H1 (cell line): Measurements from ENCODE around the gene NRP2. TPM values are rescaled to one million over a fixed set of nuclear protein-coding genes. Genes with fewer than 3 reads are reported as not detected.

ENCODE experiments used
- CHD1 ChIP-seq: IDR thresholded peaks from 2 replicates; pipeline ENCODE4 v1.6.1; 2012; ENCODE audit warnings: low read depth, low read length, improper control_type of control experiment
- CHD7 ChIP-seq: fragments of 300-600 bp; sonication (generic); IDR thresholded peaks from 2 replicates; pipeline ENCODE4 v1.7.1; 2012; ENCODE audit warnings: low read length, moderate library complexity, mild to moderate bottlenecking, inconsistent platforms; ENCODE audit not compliant: insufficient replicate concordance
- EZH2 ChIP-seq: fragments of 200-600 bp; sonication (generic); IDR thresholded peaks from 2 replicates; pipeline ENCODE4 v1.7.1; 2012; ENCODE audit warnings: low read depth, mild to moderate bottlenecking, moderate library complexity, low read length, inconsistent platforms; ENCODE audit not compliant: severe bottlenecking
- MAFK ChIP-seq: IDR thresholded peaks from 2 replicates; pipeline ENCODE4 v1.6.1; 2012; ENCODE audit warnings: low read depth, mild to moderate bottlenecking, improper control_type of control experiment, low read length
- polyA plus RNA-seq, 7 experiments: library from polyadenylated mRNA; depleted of rRNA in 3 of 7; stranded (reverse) in 5 of 7; unstranded in 2 of 7; fragments of >200 nt in 5 of 7; fragments of 200-250 nt in 2 of 7; gene quantifications; 1 replicate in 5 of 7; 2 replicates in 1 of 7; 4 replicates in 1 of 7; pipeline versions ENCODE4 v1.2.1 to v1.2.3, GENCODE V29; 2011 to 2013; ENCODE audit warnings: missing spikeins in 2 of 7, mixed read lengths in 2 of 7
- total RNA-seq: library from RNA; stranded (reverse); fragmentation: NEBNext Ultra II Directional; extraction: Animal tissue kit (Norgen Biotek cat#: 25700); gene quantifications from 2 replicates; pipeline ENCODE4 v1.2.1, GENCODE V29; 2021

NRP2 gene
- total and polyA plus RNA-seq, 2 of the 8 experiments (the other 6 are each of a cell fraction or from before 2014, with no cell fraction given): 32.0 to 37.8 TPM

DNA sequence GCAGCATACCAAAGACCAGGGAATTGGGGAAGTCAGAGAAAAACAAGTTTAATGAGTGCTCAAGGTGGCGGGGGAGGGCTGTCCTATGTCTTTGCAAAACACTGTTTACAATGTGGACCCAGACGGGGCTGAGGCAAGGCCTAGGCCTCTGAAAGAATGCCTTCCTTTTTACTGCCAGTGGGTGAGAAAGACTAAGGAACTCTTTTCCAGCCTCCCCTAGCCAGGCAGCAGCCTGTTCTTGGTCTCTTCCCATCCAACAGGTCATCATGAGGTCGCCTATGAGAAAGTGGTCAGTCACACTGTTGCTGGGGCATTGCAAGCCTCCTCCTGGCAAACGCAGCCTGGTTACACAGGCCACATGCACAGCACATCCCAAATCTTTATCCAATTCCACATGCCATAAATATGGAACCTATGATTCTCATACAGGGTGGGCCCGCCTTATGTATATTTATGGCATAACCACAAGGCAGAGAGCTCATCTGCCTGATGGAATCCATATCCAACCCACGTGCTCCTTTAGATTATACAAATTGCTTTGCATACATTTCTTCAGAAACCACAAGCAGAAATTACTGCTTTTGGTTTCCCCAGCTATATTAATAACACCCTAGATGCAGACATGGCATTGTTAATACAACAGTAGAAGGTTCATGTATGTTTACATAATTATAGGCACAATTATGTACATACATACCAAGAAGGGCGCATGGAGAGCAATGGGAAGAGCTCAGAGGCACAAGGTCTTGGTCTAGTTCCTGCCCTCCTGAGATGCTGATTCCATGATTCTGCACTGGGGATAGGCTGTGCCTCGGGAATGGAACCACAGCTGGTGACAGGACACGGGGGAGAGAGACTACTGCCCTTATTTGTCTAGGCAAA, 48.6 kb downstream of the NRP2 start (continued):
- no peak for TF ChIP-seq CHD7
- TF ChIP-seq MAFK: no peak
- no peak for TF ChIP-seq CHD1
- TF ChIP-seq EZH2: no peak
